Embryonic facial prominence (tissue), 1 donor: ENCODE results near the gene MTMR6.

Source experiments
- DNase-seq: peaks from one replicate; pipeline ENCODE4 v3.0.0-alpha.2; 2016; ENCODE audit errors: extremely low spot score

MTMR6 gene

DNA sequence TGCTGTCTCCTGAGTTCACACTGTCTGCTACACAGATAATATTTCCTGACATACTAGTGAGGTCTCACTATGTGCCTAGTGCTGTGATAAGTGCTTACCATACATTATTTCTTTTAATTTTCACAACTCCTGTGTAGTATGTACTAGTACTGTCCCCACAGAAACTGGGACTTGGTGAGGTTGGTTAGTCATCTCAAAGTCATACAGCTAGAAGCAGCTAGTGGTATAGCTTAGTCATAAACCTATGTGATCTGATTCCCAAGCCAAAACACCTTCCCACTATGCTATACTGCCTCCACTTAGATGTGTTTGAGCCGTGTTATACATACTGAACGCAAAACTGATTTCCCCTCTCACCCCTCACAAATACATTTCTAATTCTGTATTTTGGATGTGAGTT, 10.5 kb downstream of the MTMR6 start:
- DNase-seq: no peak

DNA sequence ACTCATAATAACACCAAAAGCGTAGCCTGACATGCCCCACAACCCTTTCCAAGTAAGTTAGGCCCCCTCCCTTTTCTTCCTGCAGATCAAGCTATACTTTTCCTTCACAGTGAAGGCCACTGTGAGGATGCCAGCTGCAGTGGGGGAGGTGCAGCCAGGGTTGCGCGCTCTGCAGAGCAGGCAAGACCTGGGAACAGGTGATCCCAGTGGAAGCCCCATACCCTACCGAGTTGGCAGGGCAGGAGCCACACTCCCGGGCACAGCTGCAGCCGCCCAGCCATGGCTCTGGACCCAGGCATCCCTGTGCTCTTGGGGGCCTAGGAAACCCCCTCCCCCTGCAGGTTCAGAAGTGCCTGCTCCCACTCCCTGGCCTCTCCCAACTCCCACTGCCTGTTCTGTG, 18.7 kb downstream of the MTMR6 start:
- no peak for DNase-seq

DNA sequence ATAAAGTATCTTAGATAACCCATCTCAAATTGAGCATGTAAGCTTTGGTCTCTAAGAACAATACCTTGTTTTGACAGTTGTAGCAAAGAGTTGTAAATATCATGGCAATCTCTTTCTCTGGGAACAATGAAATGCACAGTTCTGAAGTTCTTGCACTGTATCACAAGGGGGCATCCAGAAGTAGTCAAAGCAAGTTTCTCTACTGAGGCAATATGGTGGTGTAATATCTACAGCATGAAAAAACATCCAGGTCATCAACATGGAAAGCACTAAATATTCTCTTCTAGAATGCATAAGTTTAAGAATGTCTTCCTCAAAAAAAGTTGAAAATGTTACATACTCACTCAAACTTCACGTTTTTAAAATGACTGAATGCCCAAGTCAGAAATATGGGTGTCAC, 19.6 kb downstream of the MTMR6 start:
- no peak for DNase-seq

DNA sequence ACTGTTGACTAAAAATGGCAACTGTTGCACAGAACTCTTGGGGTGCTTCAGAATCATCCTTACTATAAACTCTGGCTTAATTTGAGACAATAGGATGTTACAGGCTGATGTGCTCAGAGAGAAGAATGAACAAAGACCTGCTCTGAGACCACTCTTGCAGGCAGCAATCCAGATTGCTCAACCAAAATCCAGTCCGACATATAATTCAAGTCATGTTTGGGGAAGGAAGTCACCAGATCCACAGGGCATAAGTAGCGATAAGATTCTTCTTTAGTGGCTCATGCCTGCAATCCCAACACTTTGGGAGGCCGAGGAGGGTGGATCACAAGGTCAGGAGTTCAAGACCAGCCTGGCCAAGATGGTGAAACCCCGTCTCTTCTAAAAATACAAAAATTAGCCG, 20.6 kb downstream of the MTMR6 start:
- DNase-seq: no peak

DNA sequence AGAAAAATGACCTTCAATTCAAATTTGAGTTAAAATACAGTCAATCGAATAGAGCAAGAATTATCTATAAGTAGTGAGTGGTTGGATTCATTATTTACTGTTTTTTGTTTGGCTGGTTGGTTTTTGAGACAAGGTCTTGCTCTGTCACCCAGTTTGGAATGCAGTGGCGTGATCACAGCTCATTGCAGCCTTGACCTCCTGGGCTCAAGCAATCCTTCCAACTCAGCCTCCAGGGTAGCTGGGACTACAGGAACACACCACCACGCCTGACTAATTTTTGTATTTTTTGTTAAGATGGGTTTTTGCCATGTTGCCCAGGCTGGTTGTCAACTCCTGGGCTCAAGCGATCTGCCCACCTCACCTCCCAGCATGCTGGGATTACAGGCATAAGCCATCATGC, 25.0 kb downstream of the MTMR6 start:
- no peak for DNase-seq

DNA sequence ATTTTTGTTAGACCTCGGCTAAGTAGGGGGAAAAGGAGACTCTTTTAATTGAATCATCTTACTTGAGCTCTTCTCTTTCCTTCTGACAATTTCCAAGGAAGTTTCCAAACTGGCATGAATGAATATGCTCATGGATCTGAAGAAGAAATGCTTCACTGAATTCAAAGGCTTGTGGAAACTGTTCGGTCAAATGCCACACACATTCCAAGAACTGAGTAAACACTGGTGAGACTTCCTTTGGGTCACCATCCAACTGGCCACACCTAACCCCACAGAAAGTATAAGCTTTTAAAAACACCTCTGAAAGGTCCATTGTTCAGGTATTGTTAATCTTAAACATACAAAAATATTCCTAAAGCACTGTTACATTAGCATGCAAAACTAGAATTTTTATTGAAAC, 33.6 kb downstream of the MTMR6 start:
- no peak for DNase-seq

DNA sequence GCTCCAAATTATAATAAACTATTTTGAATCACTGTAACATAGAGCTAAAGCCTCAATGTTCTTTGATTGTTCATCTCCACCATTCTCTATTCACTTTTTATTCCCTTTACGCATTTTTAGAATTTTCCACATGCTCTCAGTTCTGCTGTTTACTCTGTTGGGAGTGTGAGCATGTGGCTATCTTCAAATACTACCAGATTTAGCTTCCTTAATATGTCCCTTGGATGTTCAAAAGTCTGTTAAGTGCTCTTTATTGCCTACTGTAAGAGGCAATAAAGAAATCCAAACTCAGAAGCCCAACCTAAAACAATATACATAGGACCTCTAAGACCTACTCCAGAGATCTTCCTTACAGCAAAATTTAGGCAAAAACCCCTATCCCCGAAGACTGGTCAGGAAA, 34.5 kb downstream of the MTMR6 start:
- no peak for DNase-seq

DNA sequence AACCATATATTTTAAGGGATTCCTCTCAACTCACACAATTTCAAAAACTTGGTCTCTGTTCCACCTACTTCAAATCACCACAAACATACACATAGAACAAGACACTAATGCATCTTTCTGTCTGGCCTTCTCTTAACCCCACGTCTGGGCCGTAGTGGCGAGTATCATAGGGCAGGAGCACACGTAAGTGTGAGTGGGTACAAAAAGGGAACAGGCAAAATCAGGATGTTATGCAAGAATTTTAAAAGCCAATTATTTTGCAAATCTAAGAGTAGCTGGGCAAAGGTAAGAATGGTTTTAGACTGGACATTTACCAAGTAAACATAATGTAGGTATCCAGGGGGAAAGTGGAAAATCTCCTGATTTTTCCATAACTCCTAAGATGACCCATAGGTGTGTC, 35.1 kb downstream of the MTMR6 start:
- no peak for DNase-seq

DNA sequence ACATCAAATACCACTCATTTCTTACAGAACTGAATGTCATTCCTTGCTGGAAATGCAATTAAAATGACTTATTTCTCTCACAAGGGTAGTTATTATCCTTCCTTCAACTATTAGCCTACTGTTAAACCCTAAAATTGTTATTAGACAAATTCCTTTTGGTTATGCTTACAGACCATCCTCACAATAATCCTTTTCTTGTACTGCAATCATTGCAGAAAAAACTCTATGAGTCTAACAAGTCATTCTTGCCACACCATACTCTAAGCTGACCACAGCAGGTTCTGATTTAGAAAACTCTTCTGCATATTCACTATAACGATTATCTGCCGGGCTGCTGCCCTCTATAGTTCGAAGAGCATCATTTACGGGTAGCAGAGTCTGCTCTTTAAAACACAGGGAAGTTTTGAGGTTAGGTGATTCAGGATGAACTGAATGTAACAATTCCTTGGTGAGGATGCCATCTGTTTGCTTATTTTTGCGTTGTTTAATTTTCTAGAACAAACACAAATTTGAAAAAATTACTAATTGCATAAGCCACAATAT, 38.2 kb downstream of the MTMR6 start:
- peak; percentile 20 for DNase-seq

DNA sequence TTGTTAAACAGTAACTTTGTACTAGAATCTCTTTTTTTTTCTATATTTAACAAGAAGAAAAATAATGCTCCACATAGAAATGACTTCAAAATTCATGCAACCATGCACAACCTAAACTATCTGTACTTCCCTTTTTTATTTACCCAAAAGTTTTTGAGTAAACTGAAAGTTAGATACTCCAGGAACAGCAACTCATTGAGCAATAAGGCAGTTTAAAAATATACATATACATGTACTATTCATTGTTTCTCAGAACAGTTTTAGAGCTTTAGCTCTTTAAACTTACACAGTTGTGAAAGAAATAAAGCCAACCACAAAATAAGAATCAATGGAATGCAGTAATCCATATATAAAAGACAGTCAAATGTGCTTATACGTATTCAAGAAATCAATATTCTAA, 39.2 kb downstream of the MTMR6 start:
- no peak for DNase-seq

DNA sequence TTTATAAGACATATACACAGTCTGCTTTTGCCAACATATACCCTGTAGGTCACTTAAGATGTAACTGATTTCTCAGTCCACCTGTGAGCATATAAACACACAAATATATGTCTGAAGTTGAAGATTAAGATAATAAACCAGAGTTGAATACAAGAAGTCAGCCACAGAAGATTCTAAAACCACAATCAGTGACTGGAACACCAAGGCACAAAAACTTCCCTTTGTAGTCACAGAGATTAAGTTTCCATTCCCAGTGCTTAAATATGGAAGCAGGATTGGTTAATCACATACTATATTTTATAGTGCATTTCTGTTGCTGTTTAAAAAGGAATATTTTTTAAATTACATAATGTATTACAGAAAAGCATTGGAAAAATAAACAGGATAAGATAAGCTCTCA, 39.9 kb downstream of the MTMR6 start:
- DNase-seq: no peak

DNA sequence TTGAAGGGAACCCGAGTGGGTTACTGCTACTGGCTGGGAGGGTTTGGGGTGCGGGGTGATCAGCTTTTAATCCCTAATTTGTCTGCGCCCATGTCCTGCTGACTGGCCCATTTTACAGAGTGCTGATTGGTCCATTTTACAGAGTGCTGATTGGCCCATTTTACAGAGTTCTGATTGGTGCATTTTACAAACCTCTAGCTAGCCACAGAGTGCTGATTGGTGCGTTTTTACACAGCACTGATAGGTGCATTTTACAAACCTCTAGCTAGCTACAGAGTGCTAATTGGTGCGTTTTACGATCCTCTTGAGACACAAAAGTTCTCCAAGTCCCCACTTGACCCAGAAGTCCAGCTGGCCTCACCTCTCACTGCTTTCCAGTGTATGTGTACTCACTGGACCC, 43.2 kb downstream of the MTMR6 start:
- no peak for DNase-seq

DNA sequence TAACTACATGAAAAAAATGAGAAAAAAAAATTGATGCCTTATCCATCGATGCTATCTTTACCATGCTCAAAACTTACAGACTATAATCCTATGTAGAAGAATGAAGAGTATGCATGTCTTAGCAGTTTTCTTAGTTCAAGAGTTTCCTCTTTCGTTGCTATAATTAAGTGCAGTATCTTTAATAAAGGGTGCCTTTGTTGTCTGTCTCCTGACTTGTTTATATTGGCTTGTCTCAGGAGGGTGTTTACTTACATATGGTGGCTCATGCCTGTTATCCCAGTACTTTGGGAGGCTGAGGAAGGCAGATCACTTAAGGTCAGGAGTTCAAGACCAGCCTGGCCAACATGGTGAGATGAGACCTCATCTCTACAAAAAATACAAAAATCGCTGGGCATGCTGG, 44.3 kb downstream of the MTMR6 start:
- DNase-seq: no peak

DNA sequence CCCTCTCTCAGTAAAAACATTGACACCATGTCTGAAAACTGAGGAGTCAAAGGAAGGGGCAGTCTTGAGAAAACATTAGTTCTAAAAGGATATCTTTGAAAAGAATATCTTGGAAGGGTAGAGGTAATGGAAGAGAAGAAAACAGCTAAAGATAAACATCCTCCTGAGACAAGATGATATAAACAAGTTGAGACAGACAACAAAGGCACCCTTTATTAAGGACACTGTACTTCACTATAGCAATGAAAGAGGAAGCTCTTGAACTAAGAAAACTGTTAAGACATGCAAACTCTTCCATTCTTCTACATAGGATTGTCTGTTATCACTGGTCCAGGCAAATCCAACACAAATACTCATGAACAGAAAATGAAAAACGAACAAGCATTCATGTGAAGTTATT, 46.3 kb downstream of the MTMR6 start:
- DNase-seq: no peak

DNA sequence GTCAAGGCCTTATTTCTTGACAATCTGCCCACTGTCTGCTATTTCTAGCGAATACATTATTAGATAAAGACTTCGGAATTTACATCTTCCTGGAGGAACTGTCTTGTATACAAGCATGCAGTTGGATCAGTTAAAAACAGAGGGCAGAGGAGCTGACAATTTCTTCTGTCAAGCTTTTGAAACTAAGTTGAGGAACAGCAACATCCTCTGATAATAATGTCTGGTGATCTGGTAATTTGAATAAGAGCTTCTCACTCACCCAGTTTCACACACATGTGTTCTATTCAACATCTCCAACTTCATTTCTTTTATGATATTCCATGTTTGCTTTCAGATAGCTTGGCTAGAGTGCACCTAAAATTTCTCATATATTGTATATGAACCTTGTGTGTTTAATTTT, 50.2 kb downstream of the MTMR6 start:
- DNase-seq: no peak

DNA sequence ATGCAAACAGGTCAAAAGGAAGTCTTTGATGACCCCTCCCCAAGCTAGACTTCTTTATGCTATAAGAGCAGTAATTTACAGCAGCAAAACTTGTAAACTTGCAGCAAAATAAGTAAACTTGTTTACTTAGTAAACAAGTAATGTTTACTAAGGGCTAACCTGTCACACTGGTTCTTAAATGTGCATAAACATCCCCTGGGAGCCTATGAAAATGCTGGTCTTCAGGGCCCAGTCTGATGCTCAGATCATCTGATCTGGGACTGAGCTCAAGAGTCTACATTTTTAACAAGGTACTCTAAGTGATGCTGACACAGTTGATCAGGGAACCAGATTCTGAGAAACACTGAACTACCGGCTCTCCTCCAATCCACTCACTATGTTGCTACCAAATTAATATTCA, 53.4 kb downstream of the MTMR6 start:
- no peak for DNase-seq

DNA sequence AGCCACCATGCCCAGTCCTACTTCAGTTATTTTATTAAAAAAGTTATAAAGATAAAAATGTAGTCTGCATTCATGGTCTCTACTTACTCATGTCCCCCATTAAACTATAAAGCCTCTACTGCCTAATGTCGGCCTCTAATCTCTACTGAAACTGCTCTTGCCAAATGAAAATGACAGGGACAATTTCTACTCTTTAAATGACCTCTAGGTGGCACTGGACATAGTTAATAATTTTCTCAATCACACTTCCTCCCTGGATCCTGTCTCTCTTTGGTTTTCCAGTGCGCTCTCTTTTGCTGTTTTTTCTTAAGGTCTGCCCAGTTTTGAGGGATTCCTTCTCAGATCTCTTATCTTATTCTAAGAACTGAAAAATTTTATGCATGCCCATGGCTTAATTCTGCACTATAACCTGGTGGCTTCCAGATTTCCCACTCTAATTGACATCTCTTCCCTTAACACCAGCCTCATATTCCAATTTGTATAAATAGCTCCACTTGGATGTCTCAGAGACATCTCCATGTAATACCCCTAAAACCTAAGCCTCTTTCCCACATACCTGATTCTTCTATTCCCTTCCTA, 54.3 kb downstream of the MTMR6 start:
- DNase-seq: no peak

DNA sequence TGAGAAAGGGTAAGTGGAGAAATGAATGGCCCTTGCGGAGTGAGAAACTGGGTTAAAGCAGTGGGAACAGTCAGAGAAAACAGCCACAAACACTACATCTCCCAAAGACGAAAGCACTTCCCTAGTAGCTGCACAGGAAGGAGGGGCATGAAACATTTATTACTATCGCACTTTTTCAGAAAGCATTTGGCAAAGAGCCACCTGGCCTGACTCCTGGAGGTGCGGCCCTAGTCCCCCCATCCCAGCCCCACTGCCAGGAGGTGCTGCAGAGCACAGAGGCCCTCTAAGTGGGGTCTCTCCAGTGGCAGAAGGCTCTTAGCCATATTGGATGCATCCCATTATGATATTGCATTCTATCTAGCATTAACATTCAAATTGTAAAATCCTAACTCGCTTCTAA, 55.8 kb downstream of the MTMR6 start:
- DNase-seq: no peak

DNA sequence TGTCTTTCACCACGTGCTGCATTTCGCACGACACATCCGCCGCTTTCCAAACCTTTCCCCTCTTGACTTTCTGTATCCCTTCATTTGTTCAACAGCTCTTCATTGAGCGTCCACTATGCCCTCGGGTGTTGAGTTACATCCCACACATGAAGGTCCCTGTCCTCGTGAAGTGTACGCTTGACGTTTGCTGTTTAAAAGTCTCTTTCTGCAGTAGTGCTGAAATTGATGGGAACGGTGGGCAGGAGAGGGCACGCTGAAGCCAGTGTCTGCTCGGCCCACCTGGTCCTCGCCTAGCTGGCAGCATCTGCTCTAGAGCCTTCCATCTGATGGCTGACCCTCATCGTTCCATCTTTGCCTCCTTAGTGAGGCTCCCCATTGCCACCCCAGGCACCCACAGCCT, 59.6 kb downstream of the MTMR6 start:
- DNase-seq: no peak

DNA sequence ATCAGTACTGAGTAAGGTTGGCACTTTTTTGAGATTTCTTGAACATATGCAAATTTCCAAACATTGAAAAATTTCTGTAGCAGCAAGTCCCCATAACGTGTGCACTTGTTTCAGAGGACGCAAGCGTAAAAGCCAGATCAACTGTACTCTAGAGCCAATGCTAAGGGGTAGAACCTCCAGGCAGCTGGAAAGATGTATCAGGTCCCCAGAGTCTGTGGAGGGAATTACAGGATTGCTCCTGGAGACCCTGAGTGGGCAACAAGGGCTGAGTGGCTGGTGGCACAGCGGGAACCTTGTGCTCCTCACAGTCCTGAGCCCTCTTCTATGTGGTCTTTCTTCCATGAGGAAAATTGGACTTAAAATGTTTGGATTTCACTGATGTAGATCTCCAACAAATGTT, 61.3 kb downstream of the MTMR6 start:
- DNase-seq: no peak

DNA sequence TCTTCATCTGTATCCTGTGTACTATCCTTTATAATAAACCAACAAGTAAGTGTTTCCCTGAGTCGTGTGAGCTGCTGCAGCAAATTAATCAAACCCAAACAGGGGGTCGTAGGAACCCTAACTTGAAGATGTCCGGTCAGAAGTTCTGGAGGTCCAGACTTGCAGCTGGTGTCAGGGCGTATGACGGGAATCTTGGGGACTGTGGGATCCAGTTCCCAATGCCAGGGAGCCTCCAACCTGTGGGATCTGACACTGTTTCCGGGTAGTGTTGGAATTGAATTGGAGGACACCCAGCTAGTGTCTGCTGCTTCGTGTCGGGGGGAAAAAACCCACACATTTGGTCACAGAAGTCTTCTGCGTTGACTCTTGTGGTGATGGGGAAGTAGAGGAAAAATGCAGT, 63.1 kb downstream of the MTMR6 start:
- no peak for DNase-seq

DNA sequence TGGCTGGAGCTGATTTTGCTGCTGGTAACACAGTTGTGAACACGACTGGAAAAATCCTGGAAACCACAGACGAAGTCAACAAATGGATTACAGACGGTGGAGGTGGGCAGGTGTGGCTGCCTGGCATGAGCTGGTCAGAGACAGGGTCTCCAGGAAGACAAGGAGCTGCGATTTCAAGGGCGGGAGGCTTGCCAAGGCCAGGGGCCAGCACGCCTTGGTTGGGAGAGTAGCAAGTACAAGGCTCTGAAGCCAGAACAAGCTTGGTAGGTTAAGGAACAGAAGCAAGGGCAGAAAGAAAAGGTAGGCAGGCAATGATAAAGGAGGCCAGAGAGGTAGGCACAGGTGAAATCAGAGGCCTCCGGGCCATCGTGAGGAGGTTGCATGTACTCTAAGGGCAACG, 64.5 kb downstream of the MTMR6 start:
- DNase-seq: no peak

DNA sequence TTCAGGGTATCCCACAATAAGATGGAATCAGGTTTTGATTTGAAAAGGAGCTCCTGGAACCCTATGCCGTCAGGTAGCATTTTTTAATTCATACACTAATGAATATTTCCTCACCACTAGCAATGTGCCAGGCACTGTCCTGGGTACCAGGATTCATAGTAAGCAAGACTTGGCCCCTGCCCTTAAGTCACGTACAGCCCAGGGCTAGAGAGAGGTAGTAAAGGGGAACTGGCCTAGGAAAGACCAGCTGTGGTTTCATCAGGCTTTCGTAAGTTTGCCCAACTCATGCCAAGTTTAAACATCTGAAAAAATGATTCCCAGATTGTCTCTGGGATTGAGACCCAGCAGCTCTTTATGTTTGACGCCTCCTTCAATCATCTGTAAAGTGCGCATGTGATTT, 69.3 kb downstream of the MTMR6 start:
- no peak for DNase-seq
